GM19099 (cell line): ENCODE data around the gene THSD7A.

Experiments
- POLR2A ChIP-seq: IDR thresholded peaks from 3 replicates; pipeline ENCODE4 v1.6.1; 2011; ENCODE audit warnings: low read depth; ENCODE audit not compliant: insufficient read length; ENCODE audit errors: extremely low read depth

Gene THSD7A

DNA sequence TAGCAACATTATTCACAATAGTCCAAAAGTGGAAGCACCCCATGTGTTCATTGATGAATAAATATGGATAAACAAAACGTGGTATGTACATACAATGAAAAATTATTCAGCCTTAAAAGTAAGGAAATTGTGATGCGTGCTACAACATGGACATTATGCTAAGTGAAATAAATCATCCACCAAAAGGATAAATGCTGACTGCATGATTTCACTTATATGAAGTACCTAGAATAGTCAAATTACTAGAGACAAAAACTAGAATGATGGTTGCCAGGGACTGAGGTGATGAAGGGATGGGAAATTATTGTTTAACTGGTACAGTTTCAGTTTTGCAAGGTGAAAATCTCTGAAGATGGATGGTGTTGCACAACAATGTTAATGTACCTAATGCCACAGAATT lies 56.6 kb downstream of the THSD7A start:
- no peak for TF ChIP-seq POLR2A

DNA sequence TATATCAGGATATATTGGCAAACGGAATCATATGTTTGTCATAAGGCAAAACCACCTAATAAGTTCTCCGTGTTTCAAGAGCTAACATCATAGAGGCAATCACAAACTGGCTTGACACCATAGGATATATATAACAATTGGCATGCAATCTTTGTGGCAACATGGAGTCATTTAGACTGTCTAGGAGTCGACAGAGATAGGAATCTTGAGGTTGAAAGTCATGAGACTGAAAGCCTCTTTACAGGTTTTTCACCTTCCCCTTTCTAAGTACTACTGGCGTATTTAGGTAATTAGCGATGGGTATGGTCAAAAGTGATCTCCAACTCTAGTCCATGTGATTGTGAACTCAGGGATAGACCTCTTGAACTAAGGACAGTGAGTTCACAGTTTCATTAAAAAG lies 63.7 kb downstream of the THSD7A start:
- TF ChIP-seq POLR2A: no peak

DNA sequence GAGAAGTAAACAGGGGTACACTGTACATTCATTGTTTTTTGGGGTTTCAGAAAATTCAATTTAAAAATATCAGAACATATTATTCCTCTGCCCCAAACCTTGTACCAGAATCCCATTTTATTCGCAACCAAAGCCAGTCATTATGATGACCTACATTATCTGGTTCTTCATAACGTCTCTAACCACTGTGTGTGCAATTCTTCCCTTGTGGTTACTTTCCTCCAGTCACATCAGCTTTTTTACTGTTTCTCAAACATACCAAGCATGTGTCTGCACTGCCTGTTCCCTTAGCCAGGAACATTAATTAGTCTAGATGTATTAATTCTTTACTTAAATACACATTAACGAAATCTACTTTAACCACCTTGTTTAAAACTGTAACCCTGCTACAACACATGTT lies 64.8 kb downstream of the THSD7A start:
- TF ChIP-seq POLR2A: no peak

DNA sequence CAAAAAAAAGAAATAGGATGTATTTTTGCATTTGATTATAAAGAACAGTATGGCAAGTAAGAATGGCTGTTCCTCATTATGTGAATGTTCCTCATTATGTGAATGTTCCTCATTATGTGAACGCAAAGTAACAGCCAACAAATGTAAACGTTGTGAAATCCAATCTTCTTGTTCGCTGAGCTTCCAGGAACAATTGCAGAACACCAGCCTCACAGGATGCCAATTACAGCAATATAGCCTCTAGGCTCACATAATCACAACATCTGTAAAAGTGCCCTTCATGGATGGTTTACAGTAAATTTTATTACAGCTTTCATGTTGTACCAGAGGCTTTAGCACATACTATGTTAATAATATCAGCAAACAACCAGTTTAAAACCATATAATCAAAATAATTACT lies 71.6 kb downstream of the THSD7A start:
- TF ChIP-seq POLR2A: no peak

DNA sequence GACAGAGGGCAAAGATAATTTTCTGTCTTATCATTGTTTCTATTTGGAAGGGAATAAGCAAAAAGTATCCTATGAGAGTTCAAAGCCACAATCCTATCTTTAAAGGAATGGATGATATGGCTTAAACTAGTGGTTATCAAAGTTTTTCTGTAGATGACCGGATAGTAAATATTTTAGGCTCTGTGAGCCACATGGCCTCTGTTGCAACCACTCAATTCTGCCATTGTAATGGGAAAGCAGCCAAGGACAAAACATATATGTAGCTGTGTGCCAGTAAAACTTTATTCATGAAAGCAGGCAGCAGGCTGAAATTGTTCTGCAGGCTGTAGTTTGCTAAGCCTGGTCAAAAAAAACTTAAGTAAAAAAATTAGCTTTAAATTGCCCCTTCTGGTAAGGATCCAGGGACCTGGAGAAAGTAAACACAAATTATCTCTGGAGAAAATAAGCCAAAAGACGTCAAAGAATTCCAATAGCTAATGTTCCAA lies 73.3 kb downstream of the THSD7A start:
- no peak for TF ChIP-seq POLR2A

DNA sequence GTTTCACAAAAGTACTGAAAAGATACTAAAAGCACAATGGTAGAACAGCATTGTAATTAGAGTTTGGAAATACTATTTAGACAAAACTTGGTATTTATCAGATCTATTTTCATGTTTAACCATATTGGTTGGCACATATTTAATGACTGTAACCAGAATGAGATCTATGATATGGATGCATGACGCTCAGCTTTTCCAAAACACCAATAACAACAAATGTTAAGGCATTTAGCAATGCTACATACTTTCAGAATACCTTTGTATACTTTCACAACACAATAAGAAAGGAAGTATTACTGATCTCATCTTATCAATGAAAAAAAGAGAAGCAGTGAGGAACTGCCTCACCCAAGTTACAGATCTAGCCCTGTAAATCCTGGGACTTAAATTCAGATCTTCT lies 74.8 kb downstream of the THSD7A start:
- TF ChIP-seq POLR2A: no peak

DNA sequence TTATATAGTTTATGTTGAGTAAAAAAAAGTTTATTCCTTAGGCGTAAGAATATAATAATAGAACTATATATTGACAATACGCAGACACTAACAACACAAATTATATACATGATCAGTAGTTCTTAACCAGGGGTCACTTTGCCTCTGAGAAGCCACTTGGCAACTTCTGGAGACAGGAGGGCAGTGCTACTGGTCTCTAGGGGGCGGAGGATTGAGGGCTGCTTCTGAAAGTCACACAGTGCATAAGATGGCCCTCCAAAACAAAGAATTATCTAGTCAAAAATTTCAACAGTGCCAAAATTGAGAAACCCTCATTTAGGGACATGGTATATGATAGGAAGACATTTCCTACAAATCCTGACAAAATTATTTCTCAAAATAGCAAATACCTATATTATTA lies 77.1 kb downstream of the THSD7A start:
- TF ChIP-seq POLR2A: no peak

DNA sequence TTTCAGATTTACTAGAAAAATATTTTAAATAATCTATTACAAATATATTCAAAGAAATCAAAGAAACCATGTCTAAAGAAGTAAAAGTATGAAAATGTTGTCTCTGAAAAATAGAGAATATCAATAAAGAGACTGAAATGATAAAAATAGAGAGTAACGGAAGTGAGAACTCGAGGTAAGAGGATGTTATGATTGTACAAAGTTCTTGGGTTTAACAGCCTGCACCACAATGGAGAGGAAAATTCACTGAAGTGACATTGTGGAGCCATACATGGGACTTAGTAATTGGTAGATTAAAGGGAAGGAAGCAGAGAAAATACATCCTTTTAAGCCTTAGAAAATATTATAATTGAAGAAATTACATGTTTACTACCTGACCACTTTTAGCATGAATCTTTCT lies 77.9 kb downstream of the THSD7A start:
- TF ChIP-seq POLR2A: no peak

DNA sequence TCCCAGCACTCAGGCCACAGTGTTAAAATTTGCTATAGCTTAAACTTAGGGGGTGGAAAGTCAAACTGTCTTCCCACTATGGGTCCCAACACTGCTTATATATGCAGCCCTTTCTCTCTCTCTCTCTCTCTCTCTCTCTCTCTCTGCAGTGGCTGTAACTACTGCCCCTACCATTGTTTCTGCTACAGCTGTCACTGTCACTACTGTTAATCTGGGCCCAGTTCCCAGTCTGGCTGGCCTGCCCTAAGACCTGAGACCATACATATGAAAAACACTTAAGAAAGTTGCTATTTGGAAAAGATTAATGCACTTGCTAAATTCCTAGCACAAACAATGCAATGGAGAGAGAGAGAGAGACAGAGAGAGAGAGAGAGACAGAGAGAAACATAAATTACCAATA lies 78.6 kb downstream of the THSD7A start:
- TF ChIP-seq POLR2A: no peak

DNA sequence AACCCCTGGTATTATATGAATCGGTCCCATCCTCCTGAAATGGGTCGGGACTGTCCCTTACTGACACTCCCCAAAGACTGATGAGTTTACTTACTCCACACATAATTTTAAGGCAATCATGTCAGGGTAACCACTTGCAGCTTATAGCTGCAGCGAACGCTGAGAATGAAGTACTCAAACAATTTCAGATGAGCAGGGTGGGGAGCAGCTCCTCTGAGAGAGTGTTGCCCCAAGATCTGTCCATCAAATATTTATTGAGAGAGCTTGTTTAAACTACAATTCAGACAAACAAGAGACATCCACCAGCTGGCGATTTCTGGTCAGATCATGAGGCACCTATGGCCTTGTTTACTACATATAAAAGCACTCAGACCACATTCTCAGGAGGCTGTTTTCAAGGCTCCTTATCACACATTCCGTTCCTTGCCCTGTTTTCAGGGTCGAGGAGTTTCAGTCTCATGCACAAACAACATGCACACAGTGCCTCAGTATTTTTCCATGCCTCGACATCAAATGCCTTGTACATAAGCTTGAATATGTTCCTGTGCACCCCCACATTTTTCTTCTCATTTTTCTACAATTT lies 80.1 kb downstream of the THSD7A start:
- no peak for TF ChIP-seq POLR2A

DNA sequence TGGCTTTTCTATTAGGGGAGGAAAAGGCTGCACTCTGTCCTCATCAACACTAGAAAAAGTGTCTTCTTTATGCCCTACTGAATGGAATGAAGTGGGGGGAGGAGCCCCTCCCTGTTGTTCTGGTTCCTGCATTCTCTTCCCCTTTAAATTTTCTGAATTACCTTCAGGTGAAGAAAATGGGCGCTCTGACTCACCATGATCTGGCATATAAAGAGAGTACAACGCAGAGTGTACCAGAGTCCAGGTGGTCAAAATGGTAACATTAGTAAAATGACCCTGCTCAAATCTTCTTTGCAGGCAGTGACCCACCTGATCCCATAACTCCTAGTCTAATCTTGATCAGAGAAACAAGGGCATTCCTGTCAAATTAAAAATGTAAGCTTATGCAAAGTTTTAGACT lies 80.7 kb downstream of the THSD7A start:
- TF ChIP-seq POLR2A: no peak

DNA sequence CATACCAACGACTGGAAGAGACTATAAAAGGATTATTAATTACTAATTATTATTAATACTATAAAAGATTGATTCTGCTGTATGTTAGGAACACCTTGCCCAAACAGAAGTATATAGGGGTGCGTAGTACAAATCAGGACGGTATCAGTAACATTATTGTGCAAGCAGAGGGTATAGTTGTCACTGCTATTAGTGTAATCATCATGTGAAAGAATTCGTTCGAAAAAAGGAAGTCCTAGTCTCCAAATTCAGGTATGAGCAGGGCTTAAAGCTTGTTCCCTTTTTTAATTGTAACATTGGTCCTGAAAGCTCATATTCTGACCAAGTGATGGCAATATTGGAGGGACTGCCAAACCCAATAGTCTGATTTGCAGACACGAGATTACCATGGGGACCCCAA lies 81.8 kb downstream of the THSD7A start:
- no peak for TF ChIP-seq POLR2A

DNA sequence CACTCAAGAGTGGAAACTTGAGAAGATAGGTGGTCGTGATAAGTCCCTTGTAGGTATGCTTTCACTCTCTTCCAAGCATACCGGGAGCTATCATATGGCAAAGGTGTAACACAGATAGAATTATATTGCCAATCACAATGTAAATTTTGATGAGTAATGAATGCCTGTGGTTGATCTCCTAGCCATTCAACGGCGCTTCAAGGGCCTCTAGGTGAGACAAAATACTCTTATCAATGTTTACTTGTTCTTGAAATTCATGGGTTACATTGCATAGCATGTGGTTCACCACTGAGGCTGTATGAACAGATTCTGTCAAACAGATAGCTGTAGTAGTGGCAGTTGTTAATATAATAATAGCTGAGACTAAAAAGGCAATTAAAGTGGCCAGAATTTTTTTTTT lies 82.4 kb downstream of the THSD7A start:
- TF ChIP-seq POLR2A: no peak

DNA sequence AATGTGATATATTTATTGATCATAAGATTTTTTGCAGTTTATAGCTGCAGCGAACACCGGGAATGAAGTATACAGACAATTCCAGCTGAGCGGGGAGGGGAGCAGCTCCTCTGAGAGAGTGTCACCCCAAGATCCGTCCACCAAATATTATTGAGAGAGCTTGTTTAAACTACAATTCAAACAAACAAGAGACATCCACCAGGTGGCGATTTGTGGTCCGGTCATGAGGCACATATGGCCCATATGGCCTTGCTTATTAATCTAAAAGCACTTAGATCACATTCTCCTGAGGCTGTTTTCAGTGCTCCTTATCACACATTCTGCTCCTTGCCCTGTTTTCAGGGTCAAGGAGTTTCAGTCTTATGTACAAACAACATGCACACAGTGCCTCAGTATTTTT lies 83.1 kb downstream of the THSD7A start:
- no peak for TF ChIP-seq POLR2A

DNA sequence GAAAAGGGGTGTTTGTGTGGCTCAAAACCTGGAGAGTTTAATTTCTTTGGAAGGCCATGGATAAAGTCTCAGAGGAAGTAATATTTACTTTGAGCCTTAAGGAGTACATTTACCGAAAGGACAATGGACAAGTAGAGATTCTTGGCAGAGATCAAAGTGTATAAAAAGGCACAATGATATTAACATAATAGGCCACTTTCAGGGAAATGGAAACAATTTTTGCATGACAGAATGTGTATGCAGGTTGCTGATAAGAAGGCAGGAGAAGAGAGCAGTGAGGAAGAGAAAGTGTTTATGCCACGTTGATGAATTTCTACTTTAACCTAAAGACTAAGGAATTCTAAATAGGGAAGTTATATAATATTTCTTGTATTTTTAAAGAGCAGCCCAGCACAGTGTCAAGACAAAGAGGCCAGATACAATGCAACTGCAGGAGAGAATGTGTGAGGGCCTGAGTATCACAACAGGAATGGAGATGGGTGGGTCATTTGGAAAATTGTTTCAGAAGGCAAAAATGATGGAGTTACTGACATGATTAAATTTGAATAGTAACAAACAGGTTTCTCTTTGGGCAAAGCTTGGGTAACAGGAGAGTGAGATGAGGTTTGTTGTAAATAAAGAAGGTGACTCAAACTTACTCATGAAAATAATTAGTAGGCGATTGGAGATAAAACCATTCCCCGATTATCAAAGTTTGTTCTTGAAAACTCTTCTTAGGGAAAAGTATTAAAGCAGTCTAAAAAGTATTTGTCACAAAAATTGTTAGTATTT lies 84.1 kb downstream of the THSD7A start:
- no peak for TF ChIP-seq POLR2A

DNA sequence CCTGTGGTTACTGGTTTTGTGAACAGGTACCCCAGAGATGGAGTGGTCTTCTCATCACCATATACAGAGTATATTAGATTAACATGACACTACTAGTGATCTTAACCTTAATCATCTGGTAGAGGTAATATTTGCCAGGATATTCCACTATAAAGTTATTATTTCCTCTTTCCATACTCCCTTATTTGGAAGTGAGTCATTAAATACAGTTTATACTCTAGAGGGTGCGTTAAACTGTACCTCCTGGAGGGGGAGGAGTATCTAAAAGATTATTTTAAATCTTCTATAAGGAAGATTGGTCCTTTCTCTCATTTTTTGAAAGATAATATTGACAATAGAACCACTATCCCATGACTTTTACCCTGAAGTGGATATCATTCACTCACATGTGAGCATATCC lies 85.4 kb downstream of the THSD7A start:
- TF ChIP-seq POLR2A: no peak

DNA sequence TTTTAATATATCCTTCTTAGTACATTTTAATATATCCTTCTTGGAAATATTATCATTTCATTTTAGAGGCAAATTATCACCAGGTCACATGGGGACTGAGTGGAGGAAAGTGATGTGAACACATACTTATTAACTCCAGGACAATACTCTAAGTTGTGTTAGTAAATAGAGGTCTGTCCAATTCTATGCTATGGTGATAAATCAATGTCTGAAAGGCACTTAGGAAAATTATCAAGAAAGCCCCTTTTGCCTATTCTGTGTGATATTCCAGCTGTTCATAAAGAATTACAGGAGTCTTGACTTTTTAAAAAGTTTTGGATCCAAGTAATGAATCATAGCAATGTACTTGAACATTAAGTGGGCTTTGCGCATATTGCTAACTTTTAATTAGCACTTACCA lies 88.5 kb downstream of the THSD7A start:
- no peak for TF ChIP-seq POLR2A
